ENCODE data around the gene PRR14. TPM values are rescaled to one million over a fixed set of nuclear protein-coding genes. Genes with fewer than 3 reads are reported as not detected.

PRR14 gene
- total RNA-seq, 3 donors from 2014 or later: 21.3 to 30.2 (median 26.9) TPM

GRCh38 chr16:30641378-30641982 lies 9.3 kb upstream of the PRR14 start:
- Histone ChIP-seq H3K27ac (no peak overlapping the region), H3K36me3 (no peaks in the 10 kb centered on the region), H3K9me3 (no peaks in the 10 kb centered on the region), H3K27me3 (no peaks in the 10 kb centered on the region), H3K4me3 (no peak overlapping the region), H3K4me1 (no peaks in the 10 kb centered on the region)
- intact Hi-C loops (cut with DNase I; ENCODE audit: low total_unique reads): no loop called here
- no peak for DNase-seq (ENCODE audit: low spot score in 2 of 2)
- TF ChIP-seq CTCF (IDR thresholded peaks at IDR 0.05): no peak
- no peak for TF ChIP-seq POLR2A (IDR thresholded peaks at IDR 0.05)
- no peak for TF ChIP-seq POLR2AphosphoS5 (IDR thresholded peaks at IDR 0.05)

- Histone ChIP-seq H3K27me3 (no peaks in the 10 kb centered on the region), H3K4me3 (no peak overlapping the region), H3K36me3 (no peaks in the 10 kb centered on the region), H3K9me3 (no peaks in the 10 kb centered on the region), H3K4me1 (no peaks in the 10 kb centered on the region), H3K27ac (no peak overlapping the region)
- intact Hi-C loops (cut with DNase I; ENCODE audit: low total_unique reads): no loop called here
- no peak for DNase-seq (ENCODE audit: low spot score in 2 of 2)
- TF ChIP-seq POLR2A (IDR thresholded peaks at IDR 0.05) (no peak), POLR2AphosphoS5 (IDR thresholded peaks at IDR 0.05) (no peak), CTCF (IDR thresholded peaks at IDR 0.05) (no peak)
Observed at GRCh38 chr16:30644334-30644830, 6.4 kb upstream of the PRR14 start.

GRCh38 chr16:30645727-30646126 lies 5.0 kb upstream of the PRR14 start:
- no peak overlapping the region for H3K27ac ChIP-seq
- intact Hi-C loops (cut with DNase I; ENCODE audit: low total_unique reads): no loop called here
- no peaks in the 10 kb centered on the region for H3K4me1 ChIP-seq
- no peaks in the 10 kb centered on the region for H3K36me3 ChIP-seq
- DNase-seq (ENCODE audit: low spot score in 2 of 2): no peak
- H3K9me3 ChIP-seq: no peaks in the 10 kb centered on the region
- no peaks in the 10 kb centered on the region for H3K27me3 ChIP-seq
- TF ChIP-seq POLR2AphosphoS5 (IDR thresholded peaks at IDR 0.05): no peak
- TF ChIP-seq POLR2A (IDR thresholded peaks at IDR 0.05): no peak
- TF ChIP-seq CTCF (IDR thresholded peaks at IDR 0.05): no peak
- no peak overlapping the region for H3K4me3 ChIP-seq

- Histone ChIP-seq H3K27me3 (no peaks in the 10 kb centered on the region), H3K4me1 (no peaks in the 10 kb centered on the region), H3K36me3 (no peaks in the 10 kb centered on the region), H3K9me3 (no peaks in the 10 kb centered on the region), H3K4me3 (no peak overlapping the region), H3K27ac (no peak overlapping the region)
- intact Hi-C loops (cut with DNase I; ENCODE audit: low total_unique reads): no loop called here
- DNase-seq (ENCODE audit: low spot score in 2 of 2): no peak
- no peak for TF ChIP-seq POLR2AphosphoS5 (IDR thresholded peaks at IDR 0.05)
- TF ChIP-seq POLR2A (IDR thresholded peaks at IDR 0.05): no peak
- no peak for TF ChIP-seq CTCF (IDR thresholded peaks at IDR 0.05)
Observed at GRCh38 chr16:30647274-30647571, 3.5 kb upstream of the PRR14 start.

- DNase-seq (ENCODE audit: low spot score in 2 of 2): peak in 1 of 2 donors; percentile 46
- H3K4me1 ChIP-seq: no peaks in the 10 kb centered on the region
- intact Hi-C loops (cut with DNase I; ENCODE audit: low total_unique reads): no loop called here
- no peaks in the 10 kb centered on the region for H3K9me3 ChIP-seq
- H3K36me3 ChIP-seq: no peaks in the 10 kb centered on the region
- TF ChIP-seq POLR2A (IDR thresholded peaks at IDR 0.05): no peak
- TF ChIP-seq POLR2AphosphoS5 (IDR thresholded peaks at IDR 0.05): no peak
- TF ChIP-seq CTCF (IDR thresholded peaks at IDR 0.05): no peak
- H3K4me3 ChIP-seq: peak overlapping the region; percentile 74 to 88 (median 84)
- H3K27ac ChIP-seq: peak overlapping the region; percentile 91 to 93
- no peaks in the 10 kb centered on the region for H3K27me3 ChIP-seq
Observed at GRCh38 chr16:30649725-30650368, 913 bp upstream of the PRR14 start.
